ENCODE data around the gene S100B.

S100B gene

GRCh38 chr21:46627726-46628125 lies 22.8 kb upstream of the S100B start:
- no peak for DNase-seq (ENCODE audit: low read depth in 2 of 2)

GRCh38 chr21:46626975-46627501 lies 22.2 kb upstream of the S100B start:
- DNase-seq (ENCODE audit: low read depth in 2 of 2): no peak

- no peak for DNase-seq (ENCODE audit: low read depth in 2 of 2)
These were observed 21.7 kb upstream of the S100B start for GRCh38 chr21:46626536-46626935.

- DNase-seq (ENCODE audit: low read depth in 2 of 2): no peak
These were observed 20.9 kb upstream of the S100B start for GRCh38 chr21:46625759-46626158.

GRCh38 chr21:46624050-46624449 lies 19.2 kb upstream of the S100B start:
- DNase-seq (ENCODE audit: low read depth in 2 of 2): no peak

- peak in 1 of 2 donors; percentile 16 for DNase-seq (ENCODE audit: low read depth in 2 of 2)
These were observed 17.3 kb upstream of the S100B start for GRCh38 chr21:46622226-46622625.

- no peak for DNase-seq (ENCODE audit: low read depth in 2 of 2)
These were observed 16.7 kb upstream of the S100B start for GRCh38 chr21:46621457-46622182.

GRCh38 chr21:46620846-46621245 lies 16.0 kb upstream of the S100B start:
- DNase-seq (ENCODE audit: low read depth in 2 of 2): no peak

- DNase-seq (ENCODE audit: low read depth in 2 of 2): no peak
These were observed 15.0 kb upstream of the S100B start for GRCh38 chr21:46619846-46620245.

- DNase-seq (ENCODE audit: low read depth in 2 of 2): no peak
These were observed 14.0 kb upstream of the S100B start for GRCh38 chr21:46618738-46619379.

- DNase-seq (ENCODE audit: low read depth in 2 of 2): no peak
These were observed 12.6 kb upstream of the S100B start for GRCh38 chr21:46617267-46618051.

- no peak for DNase-seq (ENCODE audit: low read depth in 2 of 2)
These were observed 11.8 kb upstream of the S100B start for GRCh38 chr21:46616656-46617055.

GRCh38 chr21:46616050-46616449 lies 11.2 kb upstream of the S100B start:
- no peak for DNase-seq (ENCODE audit: low read depth in 2 of 2)

- no peak for DNase-seq (ENCODE audit: low read depth in 2 of 2)
These were observed 8.5 kb upstream of the S100B start for GRCh38 chr21:46613391-46613790.

GRCh38 chr21:46610018-46610701 lies 5.3 kb upstream of the S100B start:
- no peak for DNase-seq (ENCODE audit: low read depth in 2 of 2)

GRCh38 chr21:46608672-46609111 lies 3.8 kb upstream of the S100B start:
- DNase-seq (ENCODE audit: low read depth in 2 of 2): no peak

- DNase-seq (ENCODE audit: low read depth in 2 of 2): no peak
These were observed 2.8 kb upstream of the S100B start for GRCh38 chr21:46607636-46608035.

- no peak for DNase-seq (ENCODE audit: low read depth in 2 of 2)
These were observed 1.5 kb upstream of the S100B start for GRCh38 chr21:46606427-46606813.

GRCh38 chr21:46605767-46606426 lies 1.0 kb upstream of the S100B start:
- peak; percentile 33 to 34 for DNase-seq (ENCODE audit: low read depth in 2 of 2)

- DNase-seq (ENCODE audit: low read depth in 2 of 2): no peak
These were observed 430 bp downstream of the S100B start for GRCh38 chr21:46604329-46604974.

- DNase-seq (ENCODE audit: low read depth in 2 of 2): no peak
These were observed 1.7 kb downstream of the S100B start for GRCh38 chr21:46603228-46603627.
